ENCODE data around the gene TMEM270. TPM values are rescaled to one million over a fixed set of nuclear protein-coding genes. Genes with fewer than 3 reads are reported as not detected.

Gene TMEM270
- total and polyA plus RNA-seq, 4 donors = not detected

- no peaks in the 10 kb centered on the region for H3K9me3 ChIP-seq (ENCODE audit: control insufficient read depth, insufficient read depth, low read length)
- H3K4me3 ChIP-seq (ENCODE audit: low read depth, low read length) = no peak overlapping the region
- peaks cover 7% of the 10 kb centered on the region for H3K27me3 ChIP-seq (ENCODE audit: control insufficient read depth, insufficient read depth, low read length)
- no peak overlapping the region for H3K27ac ChIP-seq (ENCODE audit: low read depth, low read length)
- no peak for DNase-seq (ENCODE audit: low read depth in 4 of 6, low spot score in 6 of 6)
- no CpG with 5 or more reads among the region's 5 CpGs for WGBS (ENCODE audit: insufficient coverage)
- H3K36me3 ChIP-seq (ENCODE audit: control insufficient read depth, insufficient read depth, low read length) = no peaks in the 10 kb centered on the region
- peaks cover 7% of the 10 kb centered on the region for H3K4me1 ChIP-seq (ENCODE audit: control insufficient read depth, insufficient read depth, low read length)
Measured at GRCh38 chr7:73852500-73852899, 8.5 kb upstream of the TMEM270 start.

- Histone ChIP-seq H3K36me3 (ENCODE audit: control insufficient read depth, insufficient read depth, low read length) (no peaks in the 10 kb centered on the region), H3K4me3 (ENCODE audit: low read depth, low read length) (no peak overlapping the region), H3K9me3 (ENCODE audit: control insufficient read depth, insufficient read depth, low read length) (no peaks in the 10 kb centered on the region), H3K4me1 (ENCODE audit: control insufficient read depth, insufficient read depth, low read length) (peaks cover 7% of the 10 kb centered on the region), H3K27me3 (ENCODE audit: control insufficient read depth, insufficient read depth, low read length) (peaks cover 7% of the 10 kb centered on the region), H3K27ac (ENCODE audit: low read depth, low read length) (no peak overlapping the region)
- DNase-seq (ENCODE audit: low read depth in 4 of 6, low spot score in 6 of 6) = no peak
- WGBS (ENCODE audit: insufficient coverage) = 76% methylated on average over 2 of the region's 3 CpGs
Measured at GRCh38 chr7:73856941-73857340, 4.0 kb upstream of the TMEM270 start.

DNA sequence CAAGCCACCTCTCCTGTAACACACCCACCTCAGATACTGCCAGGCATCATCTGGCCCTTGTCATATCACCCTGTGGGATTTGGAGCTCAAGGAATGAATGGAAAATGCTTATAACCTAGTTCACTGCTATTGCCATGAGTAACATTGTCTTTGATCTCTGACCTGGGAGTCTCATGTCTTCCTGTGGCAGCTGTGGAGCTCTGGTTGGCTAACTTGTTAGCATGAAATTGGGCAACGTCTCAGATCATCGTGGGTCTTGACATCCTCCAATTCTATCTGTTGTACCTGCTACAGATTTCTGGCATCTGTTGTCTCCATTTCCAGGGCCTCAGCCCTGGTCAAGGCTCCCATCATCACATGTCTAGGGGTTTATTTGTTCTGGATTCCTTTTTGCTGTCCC is 2.2 kb upstream of the TMEM270 start:
- Histone ChIP-seq H3K4me3 (ENCODE audit: low read depth, low read length) (no peak overlapping the region), H3K9me3 (ENCODE audit: control insufficient read depth, insufficient read depth, low read length) (no peaks in the 10 kb centered on the region), H3K4me1 (ENCODE audit: control insufficient read depth, insufficient read depth, low read length) (peaks cover 7% of the 10 kb centered on the region), H3K27ac (ENCODE audit: low read depth, low read length) (no peak overlapping the region), H3K36me3 (ENCODE audit: control insufficient read depth, insufficient read depth, low read length) (no peaks in the 10 kb centered on the region), H3K27me3 (ENCODE audit: control insufficient read depth, insufficient read depth, low read length) (peaks cover 7% of the 10 kb centered on the region)
- DNase-seq (ENCODE audit: low read depth in 4 of 6, low spot score in 6 of 6) = no peak
- WGBS (ENCODE audit: insufficient coverage) = 92% methylated on average over 2 of the region's 2 CpGs

DNA sequence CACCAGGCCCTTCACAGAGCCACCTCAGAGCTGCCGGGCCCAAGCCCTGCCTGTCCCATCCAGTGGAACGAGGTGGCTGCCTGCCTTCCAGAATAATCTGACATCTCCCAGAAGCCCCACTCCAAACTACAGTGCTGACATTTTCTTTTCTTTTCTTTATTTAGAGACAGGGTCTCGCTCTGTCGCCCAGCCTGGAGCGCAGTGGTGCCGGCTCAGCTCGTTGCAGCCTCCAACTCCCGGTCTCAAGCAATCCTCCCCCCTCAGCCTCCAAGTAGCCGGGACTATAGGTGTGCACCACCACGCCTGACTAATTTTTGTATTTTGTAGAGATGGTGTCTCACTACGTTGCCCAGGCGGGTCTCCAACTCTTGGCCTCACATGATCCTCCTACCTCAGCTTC is 346 bp downstream of the TMEM270 start:
- 88% methylated on average over 6 of the region's 12 CpGs for WGBS (ENCODE audit: insufficient coverage)
- H3K27me3 ChIP-seq (ENCODE audit: control insufficient read depth, insufficient read depth, low read length) = no peaks in the 10 kb centered on the region
- H3K9me3 ChIP-seq (ENCODE audit: control insufficient read depth, insufficient read depth, low read length) = no peaks in the 10 kb centered on the region
- no peak for DNase-seq (ENCODE audit: low read depth in 4 of 6, low spot score in 6 of 6)
- no peaks in the 10 kb centered on the region for H3K36me3 ChIP-seq (ENCODE audit: control insufficient read depth, insufficient read depth, low read length)
- H3K27ac ChIP-seq (ENCODE audit: low read depth, low read length) = no peak overlapping the region
- H3K4me3 ChIP-seq (ENCODE audit: low read depth, low read length) = no peak overlapping the region
- H3K4me1 ChIP-seq (ENCODE audit: control insufficient read depth, insufficient read depth, low read length) = no peaks in the 10 kb centered on the region

DNA sequence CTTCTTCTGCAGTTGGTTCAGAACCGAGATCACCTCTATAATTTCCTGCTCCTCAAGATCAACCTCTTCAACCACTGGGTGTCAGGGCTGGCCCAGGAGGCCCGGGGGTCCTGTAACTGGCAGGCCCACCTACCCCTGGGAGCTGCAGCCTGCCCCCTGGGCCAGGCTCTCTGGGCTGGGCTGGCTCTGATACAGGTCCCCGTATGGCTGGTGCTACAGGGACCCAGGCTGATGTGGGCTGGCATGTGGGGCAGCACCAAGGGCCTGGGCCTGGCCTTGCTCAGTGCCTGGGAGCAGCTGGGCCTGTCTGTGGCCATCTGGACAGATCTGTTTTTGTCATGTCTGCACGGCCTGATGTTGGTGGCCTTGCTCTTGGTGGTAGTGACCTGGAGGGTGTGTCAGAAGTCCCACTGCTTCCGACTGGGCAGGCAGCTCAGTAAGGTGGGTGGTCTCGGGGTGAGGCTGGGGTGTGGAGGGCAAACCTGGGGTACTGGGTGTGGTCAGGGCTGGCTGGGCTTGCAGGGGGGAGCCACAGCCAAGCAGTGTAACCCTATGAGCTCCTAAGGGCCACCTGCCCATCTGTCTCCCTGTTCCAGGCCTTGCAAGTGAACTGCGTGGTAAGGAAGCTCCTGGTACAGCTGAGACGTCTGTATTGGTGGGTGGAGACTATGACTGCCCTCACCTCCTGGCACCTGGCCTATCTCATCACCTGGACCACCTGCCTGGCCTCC is 4.2 kb downstream of the TMEM270 start:
- H3K4me3 ChIP-seq (ENCODE audit: low read depth, low read length) = no peak overlapping the region
- no peak for DNase-seq (ENCODE audit: low read depth in 4 of 6, low spot score in 6 of 6)
- peaks cover 16% of the 10 kb centered on the region for H3K4me1 ChIP-seq (ENCODE audit: control insufficient read depth, insufficient read depth, low read length)
- no peaks in the 10 kb centered on the region for H3K27me3 ChIP-seq (ENCODE audit: control insufficient read depth, insufficient read depth, low read length)
- no peak overlapping the region for H3K27ac ChIP-seq (ENCODE audit: low read depth, low read length)
- H3K9me3 ChIP-seq (ENCODE audit: control insufficient read depth, insufficient read depth, low read length) = no peaks in the 10 kb centered on the region
- 79% methylated on average over 6 of the region's 8 CpGs for WGBS (ENCODE audit: insufficient coverage)
- no peaks in the 10 kb centered on the region for H3K36me3 ChIP-seq (ENCODE audit: control insufficient read depth, insufficient read depth, low read length)

GRCh38 chr7:73865738-73866445 is 4.9 kb downstream of the TMEM270 start:
- DNase-seq (ENCODE audit: low read depth in 4 of 6, low spot score in 6 of 6) = peak in 2 of 6 donors; percentile 60 to 63
- H3K27me3 ChIP-seq (ENCODE audit: control insufficient read depth, insufficient read depth, low read length) = no peaks in the 10 kb centered on the region
- H3K36me3 ChIP-seq (ENCODE audit: control insufficient read depth, insufficient read depth, low read length) = no peaks in the 10 kb centered on the region
- H3K4me3 ChIP-seq (ENCODE audit: low read depth, low read length) = no peak overlapping the region
- no peak overlapping the region for H3K27ac ChIP-seq (ENCODE audit: low read depth, low read length)
- H3K9me3 ChIP-seq (ENCODE audit: control insufficient read depth, insufficient read depth, low read length) = no peaks in the 10 kb centered on the region
- H3K4me1 ChIP-seq (ENCODE audit: control insufficient read depth, insufficient read depth, low read length) = peaks cover 18% of the 10 kb centered on the region
- WGBS (ENCODE audit: insufficient coverage) = 74% methylated on average over 3 of the region's 6 CpGs

- Histone ChIP-seq H3K27ac (ENCODE audit: low read depth, low read length) (no peak overlapping the region), H3K27me3 (ENCODE audit: control insufficient read depth, insufficient read depth, low read length) (no peaks in the 10 kb centered on the region), H3K36me3 (ENCODE audit: control insufficient read depth, insufficient read depth, low read length) (no peaks in the 10 kb centered on the region), H3K4me3 (ENCODE audit: low read depth, low read length) (no peak overlapping the region), H3K9me3 (ENCODE audit: control insufficient read depth, insufficient read depth, low read length) (no peaks in the 10 kb centered on the region), H3K4me1 (ENCODE audit: control insufficient read depth, insufficient read depth, low read length) (peaks cover 19% of the 10 kb centered on the region)
- DNase-seq (ENCODE audit: low read depth in 4 of 6, low spot score in 6 of 6) = no peak
- WGBS (ENCODE audit: insufficient coverage) = 87% methylated on average over 1 of the region's 1 CpG
Measured at GRCh38 chr7:73866446-73866767, 5.4 kb downstream of the TMEM270 start.

DNA sequence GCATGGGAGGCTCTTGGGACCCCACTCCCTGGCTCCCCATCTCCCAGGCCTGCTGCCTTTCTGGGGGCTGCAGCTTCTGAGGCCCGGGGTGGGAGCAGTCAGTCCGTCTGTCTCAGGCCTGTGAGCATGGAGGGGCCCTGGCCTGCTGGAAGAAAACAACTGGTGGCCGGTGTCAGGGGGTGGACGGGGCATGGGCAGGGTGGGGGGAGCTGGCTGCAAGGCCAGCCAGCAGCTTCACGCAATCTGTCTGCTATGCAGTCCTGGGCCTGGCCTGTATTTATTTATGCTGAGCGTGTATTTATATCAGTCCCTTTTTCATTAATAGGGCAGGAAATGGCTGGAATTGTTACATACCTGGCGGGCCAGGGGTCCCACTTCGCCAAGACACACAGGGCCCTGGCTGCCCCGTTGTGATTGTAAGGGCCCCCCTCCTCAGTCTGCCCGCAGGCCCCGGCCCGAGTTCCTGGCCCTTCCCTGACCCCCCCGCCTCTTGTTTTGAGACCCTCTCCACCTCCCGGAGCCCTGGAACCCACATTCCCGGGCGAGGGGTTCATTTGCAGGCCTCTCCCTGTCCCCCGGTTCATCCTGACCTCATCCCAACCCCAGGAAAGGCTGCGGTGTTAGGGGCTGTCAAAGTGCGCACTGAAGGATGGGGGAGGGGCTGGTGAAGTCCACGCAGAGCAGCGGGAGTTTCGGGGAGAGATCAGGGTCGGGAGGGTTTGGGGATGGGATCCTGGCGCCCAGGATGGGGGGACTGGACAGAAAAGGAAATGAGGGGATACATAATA is 8.2 kb downstream of the TMEM270 start:
- no peak for DNase-seq (ENCODE audit: low read depth in 4 of 6, low spot score in 6 of 6)
- H3K4me1 ChIP-seq (ENCODE audit: control insufficient read depth, insufficient read depth, low read length) = peaks cover 29% of the 10 kb centered on the region
- H3K27me3 ChIP-seq (ENCODE audit: control insufficient read depth, insufficient read depth, low read length) = no peaks in the 10 kb centered on the region
- H3K9me3 ChIP-seq (ENCODE audit: control insufficient read depth, insufficient read depth, low read length) = no peaks in the 10 kb centered on the region
- H3K27ac ChIP-seq (ENCODE audit: low read depth, low read length) = peak overlapping the region; percentile 40
- no peaks in the 10 kb centered on the region for H3K36me3 ChIP-seq (ENCODE audit: control insufficient read depth, insufficient read depth, low read length)
- no peak overlapping the region for H3K4me3 ChIP-seq (ENCODE audit: low read depth, low read length)
- 42% methylated on average over 18 of the region's 24 CpGs for WGBS (ENCODE audit: insufficient coverage)

GRCh38 chr7:73870041-73870492 is 9.1 kb downstream of the TMEM270 start:
- H3K4me3 ChIP-seq (ENCODE audit: low read depth, low read length) = no peak overlapping the region
- 51% methylated on average over 15 of the region's 15 CpGs for WGBS (ENCODE audit: insufficient coverage)
- H3K27me3 ChIP-seq (ENCODE audit: control insufficient read depth, insufficient read depth, low read length) = no peaks in the 10 kb centered on the region
- H3K4me1 ChIP-seq (ENCODE audit: control insufficient read depth, insufficient read depth, low read length) = peaks cover 29% of the 10 kb centered on the region
- DNase-seq (ENCODE audit: low read depth in 4 of 6, low spot score in 6 of 6) = no peak
- H3K27ac ChIP-seq (ENCODE audit: low read depth, low read length) = peak overlapping the region; percentile 40
- no peaks in the 10 kb centered on the region for H3K36me3 ChIP-seq (ENCODE audit: control insufficient read depth, insufficient read depth, low read length)
- H3K9me3 ChIP-seq (ENCODE audit: control insufficient read depth, insufficient read depth, low read length) = no peaks in the 10 kb centered on the region

Measured in spinal cord (tissue), 10 donors.